HCT116 (cell line): ENCODE results near the gene COL23A1. TPM values are rescaled to one million over a fixed set of nuclear protein-coding genes. Genes with fewer than 3 reads are reported as not detected.

Source experiments
- ATAC-seq: fragments of 200-7000 bp; cut with Tn5 transposase; 2 replicates; pipeline ENCODE4 v1.9.1; 2020; ENCODE audit warnings: mild to moderate bottlenecking, moderate library complexity
- BruUV-seq: library from RNA; stranded (reverse); fragments of 400-500 nt; replicated peaks from 2 replicates; lab custom pipeline; 2021; lab: Mats Ljungman, UMichigan
- CTCF ChIA-PET: fragments of 300-600 bp; sonication (Branson Sonifier 250); formaldehyde crosslinking; loops from one replicate; lab custom pipeline; 2021; ENCODE audit warnings: antibody characterized with exemption; lab: Charles Lee
- POLR2A ChIA-PET: fragments of 300-600, 350-600 bp; sonication (Branson Sonifier 250); formaldehyde crosslinking; loops from one replicate; lab custom pipeline; 2021; ENCODE audit warnings: antibody characterized with exemption; lab: Charles Lee
- RAD21 ChIA-PET, 2 experiments: fragments of 300-600 bp; sonication (Branson Sonifier 250); formaldehyde crosslinking; loops; one replicate each; lab custom pipeline; 2023; ENCODE audit warnings: low total read pairs in 2 of 2; ENCODE audit not compliant: uncharacterized antibody in 2 of 2, unreplicated experiment in 2 of 2, low non-redundant PET in 1 of 2; lab: Charles Lee
- DNase-seq: peaks from one replicate; pipeline ENCODE4 v3.0.0-alpha.2; 2010; ENCODE audit warnings: low read depth, low spot score
- H2AFZ ChIP-seq: fragments of 200-600 bp; shearing (Covaris generic), sonication (generic); 2 replicates; pipeline ENCODE4 v1.6.1; 2017; ENCODE audit warnings: low read depth, mixed run types, mixed read lengths, antibody characterized with exemption, low read length; ENCODE audit not compliant: poor library complexity, severe bottlenecking
- H3K27ac ChIP-seq: 2 replicates; pipeline ENCODE4 v1.5.1; 2012; ENCODE audit warnings: low read depth, low read length
- H3K27me3 ChIP-seq: fragments of 200-600 bp; sonication (generic); 2 replicates; pipeline ENCODE4 v1.6.1; 2016; ENCODE audit warnings: mixed run types, low read length, mixed read lengths; ENCODE audit not compliant: insufficient read depth
- H3K36me3 ChIP-seq, 2 experiments: fragments of 200-500 bp in 1 of 2; fragments of 200-600 bp in 1 of 2; sonication (Bioruptor generic) in 1 of 2; sonication (generic) in 1 of 2; 2 replicates each; pipeline versions ENCODE4 v1.5.1 to v1.6.1; 2014 to 2016; ENCODE audit warnings: low read length in 2 of 2, inconsistent platforms in 1 of 2, mixed read lengths in 1 of 2, mixed run types in 1 of 2; ENCODE audit not compliant: insufficient read depth in 2 of 2, control insufficient read depth in 1 of 2
- H3K4me1 ChIP-seq, 2 experiments: fragments of 200-600 bp in 1 of 2; sonication (generic) in 1 of 2; 2 replicates each; pipeline versions ENCODE4 v1.5.1 to v1.6.1; 2012 to 2017; ENCODE audit warnings: low read length in 2 of 2, inconsistent platforms in 1 of 2, mild to moderate bottlenecking in 1 of 2, mixed read lengths in 1 of 2, mixed run types in 1 of 2, moderate library complexity in 1 of 2; ENCODE audit not compliant: insufficient read depth in 2 of 2, control insufficient read depth in 1 of 2
- H3K4me2 ChIP-seq: fragments of 200-600 bp; sonication (generic); 2 replicates; pipeline ENCODE4 v1.6.1; 2017; ENCODE audit warnings: mixed run types, low read length, mixed read lengths
- H3K4me3 ChIP-seq, 2 experiments: fragments of 200-600 bp in 1 of 2; sonication (generic) in 1 of 2; replicated peaks in 1 of 2; 2 replicates each; pipeline ENCODE4 v1.5.1; 2011 to 2016; ENCODE audit warnings: low read length in 2 of 2, control low read depth in 1 of 2, low read depth in 1 of 2, mild to moderate bottlenecking in 1 of 2, mixed read lengths in 1 of 2, mixed run types in 1 of 2
- H3K79me2 ChIP-seq: fragments of 200-600 bp; sonication (generic); 2 replicates; pipeline ENCODE4 v1.6.1; 2017; ENCODE audit warnings: mild to moderate bottlenecking, mixed run types, low read length, moderate library complexity, mixed read lengths; ENCODE audit not compliant: insufficient read depth
- H3K9ac ChIP-seq: fragments of 200-600 bp; sonication (generic); 2 replicates; pipeline ENCODE4 v1.6.1; 2016; ENCODE audit warnings: low read length, mixed read lengths
- H3K9me2 ChIP-seq: fragments of 200-600 bp; sonication (generic), shearing (Covaris generic); 2 replicates; pipeline ENCODE4 v1.6.1; 2017; ENCODE audit warnings: mixed run types, mild to moderate bottlenecking, moderate library complexity; ENCODE audit not compliant: insufficient read depth
- H3K9me3 ChIP-seq, 2 experiments: fragments of 200-500 bp in 1 of 2; fragments of 200-600 bp in 1 of 2; sonication (Bioruptor generic) in 1 of 2; sonication (generic) in 1 of 2; 2 replicates each; pipeline ENCODE4 v1.6.1; 2014 to 2017; ENCODE audit warnings: low read length in 2 of 2, mixed read lengths in 2 of 2, inconsistent platforms in 1 of 2, low read depth in 1 of 2, mild to moderate bottlenecking in 1 of 2, mixed run types in 1 of 2, moderate library complexity in 1 of 2; ENCODE audit not compliant: control insufficient read depth in 1 of 2, insufficient read depth in 1 of 2
- H4K20me1 ChIP-seq: fragments of 200-600 bp; sonication (generic), shearing (Covaris generic); 2 replicates; pipeline ENCODE4 v1.6.1; 2017; ENCODE audit warnings: mixed run types, mild to moderate bottlenecking, moderate library complexity; ENCODE audit not compliant: insufficient read depth
- ATF3 ChIP-seq: IDR thresholded peaks from 2 replicates; pipeline ENCODE4 v1.6.1; 2012
- CBX3 ChIP-seq: IDR thresholded peaks from 2 replicates; pipeline ENCODE4 v1.6.1; 2012; ENCODE audit warnings: low read depth
- EGR1 ChIP-seq: IDR thresholded peaks from 2 replicates; pipeline ENCODE4 v1.6.1; 2012; ENCODE audit warnings: low read depth
- ELF1 ChIP-seq: IDR thresholded peaks from 2 replicates; pipeline ENCODE4 v1.6.1; 2012; ENCODE audit warnings: low read depth, borderline replicate concordance
- EZH2 ChIP-seq: fragments of 200-600 bp; sonication (generic); IDR thresholded peaks from 2 replicates; pipeline ENCODE4 v1.6.1; 2017; ENCODE audit warnings: antibody characterized with exemption, mixed run types
- EZH2phosphoT487 ChIP-seq: fragments of 200-600 bp; IDR thresholded peaks from 2 replicates; pipeline ENCODE4 v1.6.1; 2018; ENCODE audit warnings: antibody characterized with exemption, borderline replicate concordance
- JUND ChIP-seq: IDR thresholded peaks from 2 replicates; pipeline ENCODE4 v1.6.1; 2012
- REST ChIP-seq: IDR thresholded peaks from 2 replicates; pipeline ENCODE4 v1.6.1; 2012; ENCODE audit warnings: low read depth
- SIN3A ChIP-seq: IDR thresholded peaks from 2 replicates; pipeline ENCODE4 v1.6.1; 2012; ENCODE audit warnings: low read depth
- SRF ChIP-seq: IDR thresholded peaks from 2 replicates; pipeline ENCODE4 v1.6.1; 2012; ENCODE audit warnings: low read depth
- YY1 ChIP-seq: IDR thresholded peaks from 2 replicates; pipeline ENCODE4 v1.6.1; 2011; ENCODE audit warnings: low read length, low read depth, moderate library complexity, mild to moderate bottlenecking; ENCODE audit not compliant: insufficient replicate concordance; ENCODE audit errors: extremely low read depth
- intact Hi-C: fragments of 100-400 bp; cut with micrococcal nuclease; formaldehyde crosslinking; loops from 2 replicates; pipeline ENCODE4 v1.10.0; 2022
- total RNA-seq: library from RNA; stranded (reverse); gene quantifications from one replicate; pipeline ENCODE4 v1.2.1, GENCODE V29; 2021; ENCODE audit not compliant: unreplicated experiment
- TF ChIP-seq, protein P1 (sequence below): IDR thresholded peaks from 2 replicates; pipeline ENCODE4 v1.6.1; 2012
- TF ChIP-seq, protein P2 (sequence below): IDR thresholded peaks from 2 replicates; pipeline ENCODE4 v1.6.1; 2011; ENCODE audit warnings: mild to moderate bottlenecking, low read length, moderate library complexity; ENCODE audit not compliant: insufficient replicate concordance; ENCODE audit errors: extremely low read depth
- TF ChIP-seq, protein P3 (sequence below), 3 experiments: fragments of 200-600 bp in 1 of 3; sonication (generic) in 1 of 3; IDR thresholded peaks in 2 of 3; conservative IDR thresholded peaks in 1 of 3; 2 replicates each; pipeline ENCODE4 v1.5.1; 2012 to 2017; ENCODE audit warnings: low read depth in 2 of 3, low read length in 2 of 3, antibody characterized with exemption in 1 of 3, borderline replicate concordance in 1 of 3, control low read depth in 1 of 3, mild to moderate bottlenecking in 1 of 3, mixed read lengths in 1 of 3, mixed run types in 1 of 3, moderate library complexity in 1 of 3; ENCODE audit not compliant: insufficient read depth in 1 of 3

COL23A1 gene
- total RNA-seq, 1 experiment from 2014 or later: not detected

- Histone ChIP-seq H3K9ac (no peak overlapping the region), H3K36me3 (no peaks in the 10 kb centered on the region), H4K20me1 (no peaks in the 10 kb centered on the region), H3K79me2 (no peaks in the 10 kb centered on the region), H3K4me1 (no peaks in the 10 kb centered on the region), H3K9me2 (no peaks in the 10 kb centered on the region), H3K4me2 (no peak overlapping the region), H2AFZ (no peak overlapping the region), H3K27ac (no peak overlapping the region), H3K27me3 (no peaks in the 10 kb centered on the region), H3K9me3 (no peaks in the 10 kb centered on the region; a peak in 1 of 4 replicates), H3K4me3 (no peak overlapping the region)
- ChIA-PET RAD21 (no interaction called here), POLR2A (no interaction called here), CTCF (no interaction called here)
- no peak for ATAC-seq
- BruUV-seq: no TSS peak
- TF ChIP-seq YY1: no peak
- TF ChIP-seq, protein P1, sequence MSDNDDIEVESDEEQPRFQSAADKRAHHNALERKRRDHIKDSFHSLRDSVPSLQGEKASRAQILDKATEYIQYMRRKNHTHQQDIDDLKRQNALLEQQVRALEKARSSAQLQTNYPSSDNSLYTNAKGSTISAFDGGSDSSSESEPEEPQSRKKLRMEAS: no peak
- TF ChIP-seq, protein P2, sequence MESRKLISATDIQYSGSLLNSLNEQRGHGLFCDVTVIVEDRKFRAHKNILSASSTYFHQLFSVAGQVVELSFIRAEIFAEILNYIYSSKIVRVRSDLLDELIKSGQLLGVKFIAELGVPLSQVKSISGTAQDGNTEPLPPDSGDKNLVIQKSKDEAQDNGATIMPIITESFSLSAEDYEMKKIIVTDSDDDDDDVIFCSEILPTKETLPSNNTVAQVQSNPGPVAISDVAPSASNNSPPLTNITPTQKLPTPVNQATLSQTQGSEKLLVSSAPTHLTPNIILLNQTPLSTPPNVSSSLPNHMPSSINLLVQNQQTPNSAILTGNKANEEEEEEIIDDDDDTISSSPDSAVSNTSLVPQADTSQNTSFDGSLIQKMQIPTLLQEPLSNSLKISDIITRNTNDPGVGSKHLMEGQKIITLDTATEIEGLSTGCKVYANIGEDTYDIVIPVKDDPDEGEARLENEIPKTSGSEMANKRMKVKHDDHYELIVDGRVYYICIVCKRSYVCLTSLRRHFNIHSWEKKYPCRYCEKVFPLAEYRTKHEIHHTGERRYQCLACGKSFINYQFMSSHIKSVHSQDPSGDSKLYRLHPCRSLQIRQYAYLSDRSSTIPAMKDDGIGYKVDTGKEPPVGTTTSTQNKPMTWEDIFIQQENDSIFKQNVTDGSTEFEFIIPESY: no peak
- TF ChIP-seq EZH2phosphoT487: no peak
- TF ChIP-seq CBX3: no peak
- TF ChIP-seq EGR1: no peak
- TF ChIP-seq SIN3A: no peak
- no peak for TF ChIP-seq ELF1
- no peak for TF ChIP-seq SRF
- no peak for TF ChIP-seq REST
- TF ChIP-seq ATF3: no peak
- no peak for TF ChIP-seq EZH2
- TF ChIP-seq, protein P3, sequence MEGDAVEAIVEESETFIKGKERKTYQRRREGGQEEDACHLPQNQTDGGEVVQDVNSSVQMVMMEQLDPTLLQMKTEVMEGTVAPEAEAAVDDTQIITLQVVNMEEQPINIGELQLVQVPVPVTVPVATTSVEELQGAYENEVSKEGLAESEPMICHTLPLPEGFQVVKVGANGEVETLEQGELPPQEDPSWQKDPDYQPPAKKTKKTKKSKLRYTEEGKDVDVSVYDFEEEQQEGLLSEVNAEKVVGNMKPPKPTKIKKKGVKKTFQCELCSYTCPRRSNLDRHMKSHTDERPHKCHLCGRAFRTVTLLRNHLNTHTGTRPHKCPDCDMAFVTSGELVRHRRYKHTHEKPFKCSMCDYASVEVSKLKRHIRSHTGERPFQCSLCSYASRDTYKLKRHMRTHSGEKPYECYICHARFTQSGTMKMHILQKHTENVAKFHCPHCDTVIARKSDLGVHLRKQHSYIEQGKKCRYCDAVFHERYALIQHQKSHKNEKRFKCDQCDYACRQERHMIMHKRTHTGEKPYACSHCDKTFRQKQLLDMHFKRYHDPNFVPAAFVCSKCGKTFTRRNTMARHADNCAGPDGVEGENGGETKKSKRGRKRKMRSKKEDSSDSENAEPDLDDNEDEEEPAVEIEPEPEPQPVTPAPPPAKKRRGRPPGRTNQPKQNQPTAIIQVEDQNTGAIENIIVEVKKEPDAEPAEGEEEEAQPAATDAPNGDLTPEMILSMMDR (IDR thresholded peaks at IDR 0.05 in 2 of 3, conservative IDR thresholded peaks at IDR 0.05 in 1 of 3; ENCODE audit: borderline replicate concordance in 1 of 3, insufficient read depth in 1 of 3, low read depth in 2 of 3, low read length in 2 of 3): no peak
- TF ChIP-seq JUND: no peak
- DNase-seq: no peak
- intact Hi-C loops: no loop called here
Measured at GRCh38 chr5:178583279-178583678, 6.9 kb downstream of the COL23A1 start.
